WTC11 (cell line): ENCODE data around the gene RGL1.

Source experiments
- CTCF ChIP-seq: fragments of 200-600 bp; IDR thresholded peaks from 2 replicates; pipeline ENCODE4 v1.8.0; 2022; ENCODE audit warnings: antibody characterized with exemption
- KAT7 ChIP-seq: sonication (generic); formaldehyde crosslinking; IDR thresholded peaks from 2 replicates; pipeline ENCODE4 v1.8.1; 2023; ENCODE audit warnings: missing genetic modification reagents, mild to moderate bottlenecking, borderline replicate concordance
- NR2C2 ChIP-seq: sonication (generic); formaldehyde crosslinking; IDR thresholded peaks from 2 replicates; pipeline ENCODE4 v1.8.0; 2022; ENCODE audit warnings: mild to moderate bottlenecking, missing genetic modification reagents
- OVOL2 ChIP-seq: fragments of 250-450 bp; sonication (Bioruptor Pico); IDR thresholded peaks from 2 replicates; pipeline ENCODE4 v1.9.0; 2021; ENCODE audit warnings: mild to moderate bottlenecking, borderline replicate concordance
- USF1 ChIP-seq: sonication (generic); formaldehyde crosslinking; IDR thresholded peaks from 2 replicates; pipeline ENCODE4 v1.8.0; 2022; ENCODE audit warnings: mild to moderate bottlenecking, missing genetic modification reagents

GRCh38 chr1:183872403-183872802 lies 67.5 kb downstream of the RGL1 start:
- no peak for TF ChIP-seq KAT7 (CRISPR knock-in tag)
- no peak for TF ChIP-seq OVOL2
- TF ChIP-seq CTCF: no peak
- TF ChIP-seq USF1: no peak
- no peak for TF ChIP-seq NR2C2 (CRISPR knock-in tag)
